Measurements from ENCODE around the gene PPARGC1A. TPM values are rescaled to one million over a fixed set of nuclear protein-coding genes. Genes with fewer than 3 reads are reported as not detected.

Gene PPARGC1A
- total RNA-seq, 2 donors from 2014 or later = 8.9 to 10.2 TPM

GRCh38 chr4:23873717-23874535, 15.9 kb downstream of the PPARGC1A start:
- 83 to 88% methylated on average over 3 to 7 of the region's 7 CpGs for WGBS, 2 experiments (ENCODE audit: insufficient coverage in 1 of 2, insufficient read length in 1 of 2)
- DNase-seq = no peak
- Histone ChIP-seq H3K4me3 (ENCODE audit: low read length) (no peak overlapping the region), H3K9me3 (ENCODE audit: control insufficient read depth, low read length) (no peaks in the 10 kb centered on the region), H3K4me1 (ENCODE audit: control insufficient read depth, insufficient read depth, low read length) (peaks cover 17% of the 10 kb centered on the region), H3K9ac (ENCODE audit: extremely low read depth, low read length, poor library complexity, severe bottlenecking) (no peak overlapping the region), H3K27me3 (ENCODE audit: control insufficient read depth, insufficient read depth, low read length, poor library complexity, severe bottlenecking) (no peaks in the 10 kb centered on the region), H3K36me3 (ENCODE audit: control insufficient read depth, insufficient read depth, low read length) (no peaks in the 10 kb centered on the region), H3K27ac (ENCODE audit: low read depth, low read length) (no peak overlapping the region)
- no peaks in the 10 kb centered on the region for H3K36me3 Mint-ChIP-seq (ENCODE audit: low read depth)
- H3K27me3 Mint-ChIP-seq (ENCODE audit: insufficient read depth) = no peaks in the 10 kb centered on the region
- no peak overlapping the region for H3K4me3 Mint-ChIP-seq
- TF ChIP-seq, protein P1, sequence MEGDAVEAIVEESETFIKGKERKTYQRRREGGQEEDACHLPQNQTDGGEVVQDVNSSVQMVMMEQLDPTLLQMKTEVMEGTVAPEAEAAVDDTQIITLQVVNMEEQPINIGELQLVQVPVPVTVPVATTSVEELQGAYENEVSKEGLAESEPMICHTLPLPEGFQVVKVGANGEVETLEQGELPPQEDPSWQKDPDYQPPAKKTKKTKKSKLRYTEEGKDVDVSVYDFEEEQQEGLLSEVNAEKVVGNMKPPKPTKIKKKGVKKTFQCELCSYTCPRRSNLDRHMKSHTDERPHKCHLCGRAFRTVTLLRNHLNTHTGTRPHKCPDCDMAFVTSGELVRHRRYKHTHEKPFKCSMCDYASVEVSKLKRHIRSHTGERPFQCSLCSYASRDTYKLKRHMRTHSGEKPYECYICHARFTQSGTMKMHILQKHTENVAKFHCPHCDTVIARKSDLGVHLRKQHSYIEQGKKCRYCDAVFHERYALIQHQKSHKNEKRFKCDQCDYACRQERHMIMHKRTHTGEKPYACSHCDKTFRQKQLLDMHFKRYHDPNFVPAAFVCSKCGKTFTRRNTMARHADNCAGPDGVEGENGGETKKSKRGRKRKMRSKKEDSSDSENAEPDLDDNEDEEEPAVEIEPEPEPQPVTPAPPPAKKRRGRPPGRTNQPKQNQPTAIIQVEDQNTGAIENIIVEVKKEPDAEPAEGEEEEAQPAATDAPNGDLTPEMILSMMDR (conservative IDR thresholded peaks at IDR 0.05) = no peak
- H3K9me3 Mint-ChIP-seq = no peaks in the 10 kb centered on the region
- peaks cover 61% of the 10 kb centered on the region for H3K4me1 Mint-ChIP-seq
- no peak overlapping the region for H3K27ac Mint-ChIP-seq

GRCh38 chr4:23871426-23871825, 18.4 kb downstream of the PPARGC1A start:
- 82 to 96% methylated on average over 2 of the region's 2 CpGs for WGBS, 2 experiments (ENCODE audit: insufficient coverage in 1 of 2, insufficient read length in 1 of 2)
- Histone ChIP-seq H3K9me3 (ENCODE audit: control insufficient read depth, low read length) (no peaks in the 10 kb centered on the region), H3K4me1 (ENCODE audit: control insufficient read depth, insufficient read depth, low read length) (peaks cover 10% of the 10 kb centered on the region), H3K9ac (ENCODE audit: extremely low read depth, low read length, poor library complexity, severe bottlenecking) (no peak overlapping the region), H3K27me3 (ENCODE audit: control insufficient read depth, insufficient read depth, low read length, poor library complexity, severe bottlenecking) (no peaks in the 10 kb centered on the region), H3K4me3 (ENCODE audit: low read length) (no peak overlapping the region), H3K36me3 (ENCODE audit: control insufficient read depth, insufficient read depth, low read length) (no peaks in the 10 kb centered on the region), H3K27ac (ENCODE audit: low read depth, low read length) (no peak overlapping the region)
- TF ChIP-seq, protein P1 (conservative IDR thresholded peaks at IDR 0.05) = no peak
- H3K27ac Mint-ChIP-seq = no peak overlapping the region
- no peaks in the 10 kb centered on the region for H3K27me3 Mint-ChIP-seq (ENCODE audit: insufficient read depth)
- no peaks in the 10 kb centered on the region for H3K36me3 Mint-ChIP-seq (ENCODE audit: low read depth)
- H3K4me3 Mint-ChIP-seq = no peak overlapping the region
- H3K4me1 Mint-ChIP-seq = peaks cover 41% of the 10 kb centered on the region
- H3K9me3 Mint-ChIP-seq = no peaks in the 10 kb centered on the region
- no peak for DNase-seq

GRCh38 chr4:23866450-23867075, 23.3 kb downstream of the PPARGC1A start:
- TF ChIP-seq, protein P1 (conservative IDR thresholded peaks at IDR 0.05) = no peak
- 92 to 93% methylated on average over 8 to 11 of the region's 11 CpGs for WGBS, 2 experiments (ENCODE audit: insufficient coverage in 1 of 2, insufficient read length in 1 of 2)
- Mint-ChIP-seq H3K4me1 (peaks cover 10% of the 10 kb centered on the region), H3K27ac (no peak overlapping the region), H3K9me3 (no peaks in the 10 kb centered on the region), H3K4me3 (no peak overlapping the region), H3K36me3 (ENCODE audit: low read depth) (no peaks in the 10 kb centered on the region), H3K27me3 (ENCODE audit: insufficient read depth) (no peaks in the 10 kb centered on the region)
- Histone ChIP-seq H3K9ac (ENCODE audit: extremely low read depth, low read length, poor library complexity, severe bottlenecking) (no peak overlapping the region), H3K36me3 (ENCODE audit: control insufficient read depth, insufficient read depth, low read length) (no peaks in the 10 kb centered on the region), H3K9me3 (ENCODE audit: control insufficient read depth, low read length) (no peaks in the 10 kb centered on the region), H3K4me1 (ENCODE audit: control insufficient read depth, insufficient read depth, low read length) (peaks cover 4% of the 10 kb centered on the region), H3K4me3 (ENCODE audit: low read length) (no peak overlapping the region), H3K27me3 (ENCODE audit: control insufficient read depth, insufficient read depth, low read length, poor library complexity, severe bottlenecking) (no peaks in the 10 kb centered on the region), H3K27ac (ENCODE audit: low read depth, low read length) (no peak overlapping the region)
- DNase-seq = no peak

Data from endodermal cell (in vitro differentiated cells).